NCI-H2107 treated with DMSO at 0.1 percent for 48 hours (cell line): Measurements from ENCODE around the gene SYT2.
A peak's percentile ranks its signal among the peaks of the same experiment; 100 is the strongest.
"Not testable (repeated sequence)": the region's sequence is repeated elsewhere in the genome, so short reads cannot be mapped to it uniquely, and the experiment has no call there.

ENCODE experiments used
- DNase-seq: peaks from one replicate; lab custom pipeline; 2025; ENCODE audit not compliant: unreplicated experiment; lab: John Stamatoyannopoulos, UW

Gene SYT2

GRCh38 chr1:202625416-202626360 lies 84.6 kb downstream of the SYT2 start:
- peak; percentile 37 for DNase-seq

- DNase-seq, result no peak
Measured at GRCh38 chr1:202624781-202625108, 85.5 kb downstream of the SYT2 start.

GRCh38 chr1:202624088-202624780 lies 86.0 kb downstream of the SYT2 start:
- no peak for DNase-seq

GRCh38 chr1:202623476-202623875 lies 86.8 kb downstream of the SYT2 start:
- DNase-seq, result not testable (repeated sequence)

- DNase-seq, result no peak
Measured at GRCh38 chr1:202623075-202623474, 87.2 kb downstream of the SYT2 start.

GRCh38 chr1:202622388-202622787 lies 87.9 kb downstream of the SYT2 start:
- no peak for DNase-seq

- DNase-seq, result no peak
Measured at GRCh38 chr1:202621446-202621845, 88.8 kb downstream of the SYT2 start.

GRCh38 chr1:202620036-202620435 lies 90.2 kb downstream of the SYT2 start:
- DNase-seq, result not testable (repeated sequence)

GRCh38 chr1:202619505-202619904 lies 90.7 kb downstream of the SYT2 start:
- no peak for DNase-seq

GRCh38 chr1:202619012-202619411 lies 91.2 kb downstream of the SYT2 start:
- not testable (repeated sequence) for DNase-seq

- DNase-seq, result no peak
Measured at GRCh38 chr1:202616355-202616915, 93.8 kb downstream of the SYT2 start.

GRCh38 chr1:202615501-202616354 lies 94.5 kb downstream of the SYT2 start:
- DNase-seq, result no peak

GRCh38 chr1:202615208-202615500 lies 95.1 kb downstream of the SYT2 start:
- not testable (repeated sequence) for DNase-seq

GRCh38 chr1:202614363-202615207 lies 95.7 kb downstream of the SYT2 start:
- not testable (repeated sequence) for DNase-seq

GRCh38 chr1:202613571-202613970 lies 96.7 kb downstream of the SYT2 start:
- no peak for DNase-seq

- DNase-seq, result not testable (repeated sequence)
Measured at GRCh38 chr1:202612036-202612435, 98.2 kb downstream of the SYT2 start.

- DNase-seq, result no peak
Measured at GRCh38 chr1:202605515-202605914, 104.7 kb downstream of the SYT2 start.

GRCh38 chr1:202603435-202603834 lies 106.8 kb downstream of the SYT2 start:
- DNase-seq, result no peak

- no peak for DNase-seq
Measured at GRCh38 chr1:202600432-202601041, 109.7 kb downstream of the SYT2 start.
